ENCODE results near the gene APBA1. TPM values are rescaled to one million over a fixed set of nuclear protein-coding genes. Genes with fewer than 3 reads are reported as not detected.

Gene APBA1
- total and polyA plus RNA-seq, 3 experiments from 2014 or later, result 0.09 to 0.13 TPM; not detected in 1

DNA sequence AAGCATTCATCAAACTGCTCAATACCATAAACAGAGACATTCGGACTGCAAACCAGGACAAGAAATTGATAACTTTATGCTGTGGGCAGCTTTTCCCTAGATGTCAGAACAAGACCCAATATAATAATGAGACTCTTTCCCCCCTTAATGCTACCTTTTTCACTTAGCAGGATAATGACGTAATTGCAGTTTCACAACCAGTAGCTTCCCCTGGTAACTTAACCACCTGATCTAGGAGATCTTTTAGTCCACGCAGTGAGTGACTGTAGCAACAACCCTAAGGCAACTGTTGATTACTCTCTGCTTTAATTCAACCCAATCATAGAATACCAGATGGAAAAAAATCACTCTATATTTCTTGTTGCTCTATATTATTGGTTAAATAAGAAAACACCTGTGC lies 56.3 kb downstream of the APBA1 start:
- Mint-ChIP-seq H3K4me3 (no peak overlapping the region), H3K27me3 (peaks cover 1 to 17% of the 10 kb centered on the region in 2 donors), H3K27ac (no peak overlapping the region), H3K9me3 (peaks cover 0 to 2% (median 0%) of the 10 kb centered on the region in 5 donors), H3K36me3 (no peaks in the 10 kb centered on the region), H3K4me1 (no peaks in the 10 kb centered on the region)
- no peaks in the 10 kb centered on the region for H3K36me3 ChIP-seq (ENCODE audit: insufficient read depth, low read length)
- no peak overlapping the region for H3K4me3 ChIP-seq (ENCODE audit: low read length)
- ChIA-PET POLR2A (no interaction called here), CTCF (no interaction called here)
- H3K9me3 ChIP-seq (ENCODE audit: low read length), result no peaks in the 10 kb centered on the region
- no peaks in the 10 kb centered on the region for H3K27me3 ChIP-seq (ENCODE audit: insufficient read depth, low read length, poor library complexity, severe bottlenecking)
- no peak for DNase-seq
- no peak overlapping the region for H3K27ac ChIP-seq (ENCODE audit: low read depth, low read length)
- H3K4me1 ChIP-seq (ENCODE audit: insufficient read depth, low read length), result no peaks in the 10 kb centered on the region

- no peaks in the 10 kb centered on the region for H3K27me3 ChIP-seq (ENCODE audit: insufficient read depth, low read length, poor library complexity, severe bottlenecking)
- Mint-ChIP-seq H3K36me3 (no peaks in the 10 kb centered on the region), H3K27ac (no peak overlapping the region), H3K9me3 (peaks cover 0 to under 1% (median 0%) of the 10 kb centered on the region in 5 donors), H3K4me3 (no peak overlapping the region), H3K27me3 (peaks cover 1 to 12% of the 10 kb centered on the region in 2 donors), H3K4me1 (no peaks in the 10 kb centered on the region)
- no peaks in the 10 kb centered on the region for H3K4me1 ChIP-seq (ENCODE audit: insufficient read depth, low read length)
- no peak overlapping the region for H3K27ac ChIP-seq (ENCODE audit: low read depth, low read length)
- H3K4me3 ChIP-seq (ENCODE audit: low read length), result no peak overlapping the region
- H3K9me3 ChIP-seq (ENCODE audit: low read length), result no peaks in the 10 kb centered on the region
- ChIA-PET CTCF (no interaction called here), POLR2A (no interaction called here)
- H3K36me3 ChIP-seq (ENCODE audit: insufficient read depth, low read length), result no peaks in the 10 kb centered on the region
- DNase-seq, result no peak
Measured at GRCh38 chr9:69611221-69611620, 61.0 kb downstream of the APBA1 start.

GRCh38 chr9:69609156-69609555 lies 63.0 kb downstream of the APBA1 start:
- no peak for DNase-seq
- H3K27me3 ChIP-seq (ENCODE audit: insufficient read depth, low read length, poor library complexity, severe bottlenecking), result no peaks in the 10 kb centered on the region
- no peaks in the 10 kb centered on the region for H3K9me3 ChIP-seq (ENCODE audit: low read length)
- H3K27ac Mint-ChIP-seq, result no peak overlapping the region
- no peaks in the 10 kb centered on the region for H3K4me1 ChIP-seq (ENCODE audit: insufficient read depth, low read length)
- no peak overlapping the region for H3K4me3 ChIP-seq (ENCODE audit: low read length)
- ChIA-PET POLR2A (no interaction called here), CTCF (no interaction called here)
- H3K4me3 Mint-ChIP-seq, result no peak overlapping the region
- no peaks in the 10 kb centered on the region for H3K36me3 ChIP-seq (ENCODE audit: insufficient read depth, low read length)
- H3K27me3 Mint-ChIP-seq, result peaks cover 6 to 7% of the 10 kb centered on the region in 2 donors
- no peaks in the 10 kb centered on the region for H3K4me1 Mint-ChIP-seq
- no peak overlapping the region for H3K27ac ChIP-seq (ENCODE audit: low read depth, low read length)
- peaks cover 0 to 2% (median 0%) of the 10 kb centered on the region in 5 donors for H3K9me3 Mint-ChIP-seq
- H3K36me3 Mint-ChIP-seq, result no peaks in the 10 kb centered on the region

GRCh38 chr9:69606089-69606488 lies 66.1 kb downstream of the APBA1 start:
- POLR2A ChIA-PET, result no interaction called here
- peaks cover 0 to 2% (median 0%) of the 10 kb centered on the region in 5 donors for H3K9me3 Mint-ChIP-seq

DNA sequence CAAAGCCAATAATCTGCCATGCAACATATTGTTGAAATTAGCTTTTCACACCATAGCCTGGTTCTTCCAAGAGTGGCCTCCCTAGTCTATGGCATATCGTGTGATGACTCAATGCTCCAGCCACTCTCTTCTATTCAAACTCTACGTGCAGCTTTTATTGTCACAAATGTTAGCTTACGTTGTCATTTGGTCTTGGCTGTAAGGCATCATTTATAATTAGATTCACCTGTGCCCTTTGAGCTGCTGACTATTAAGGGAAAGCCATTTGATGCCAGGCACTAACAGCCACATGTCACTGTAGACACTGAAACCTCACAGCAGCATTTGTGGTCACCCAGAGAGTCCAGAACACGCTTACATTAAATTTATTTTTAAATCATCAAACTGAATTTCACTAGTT lies 66.8 kb downstream of the APBA1 start:
- Histone ChIP-seq H3K36me3 (ENCODE audit: insufficient read depth, low read length) (no peaks in the 10 kb centered on the region), H3K27ac (ENCODE audit: low read depth, low read length) (no peak overlapping the region), H3K4me1 (ENCODE audit: insufficient read depth, low read length) (no peaks in the 10 kb centered on the region), H3K9me3 (ENCODE audit: low read length) (no peaks in the 10 kb centered on the region), H3K4me3 (ENCODE audit: low read length) (no peak overlapping the region), H3K27me3 (ENCODE audit: insufficient read depth, low read length, poor library complexity, severe bottlenecking) (no peaks in the 10 kb centered on the region)
- H3K27ac Mint-ChIP-seq, result no peak overlapping the region
- no peak for DNase-seq
- ChIA-PET POLR2A (no interaction called here), CTCF (no interaction called here)
- no peak overlapping the region for H3K4me3 Mint-ChIP-seq
- no peaks in the 10 kb centered on the region for H3K36me3 Mint-ChIP-seq
- H3K27me3 Mint-ChIP-seq, result peaks cover 6% of the 10 kb centered on the region in 2 donors
- H3K4me1 Mint-ChIP-seq, result no peaks in the 10 kb centered on the region
- peaks cover 0 to 2% (median 0%) of the 10 kb centered on the region in 5 donors for H3K9me3 Mint-ChIP-seq

More at GRCh38 chr9:69606089-69606488, 66.1 kb downstream of the APBA1 start:
- no peaks in the 10 kb centered on the region for H3K36me3 Mint-ChIP-seq
- no peaks in the 10 kb centered on the region for H3K4me1 Mint-ChIP-seq
- H3K27ac Mint-ChIP-seq, result no peak overlapping the region
- Histone ChIP-seq H3K27ac (ENCODE audit: low read depth, low read length) (no peak overlapping the region), H3K27me3 (ENCODE audit: insufficient read depth, low read length, poor library complexity, severe bottlenecking) (no peaks in the 10 kb centered on the region), H3K36me3 (ENCODE audit: insufficient read depth, low read length) (no peaks in the 10 kb centered on the region), H3K4me3 (ENCODE audit: low read length) (no peak overlapping the region), H3K9me3 (ENCODE audit: low read length) (no peaks in the 10 kb centered on the region), H3K4me1 (ENCODE audit: insufficient read depth, low read length) (no peaks in the 10 kb centered on the region)
- no peak for DNase-seq
- H3K27me3 Mint-ChIP-seq, result peaks cover 5 to 9% of the 10 kb centered on the region in 2 donors
- CTCF ChIA-PET, result no interaction called here
- H3K4me3 Mint-ChIP-seq, result no peak overlapping the region

- H3K27ac Mint-ChIP-seq, result no peak overlapping the region
- no peak overlapping the region for H3K4me3 Mint-ChIP-seq
- Histone ChIP-seq H3K4me1 (ENCODE audit: insufficient read depth, low read length) (no peaks in the 10 kb centered on the region), H3K36me3 (ENCODE audit: insufficient read depth, low read length) (no peaks in the 10 kb centered on the region), H3K27me3 (ENCODE audit: insufficient read depth, low read length, poor library complexity, severe bottlenecking) (no peaks in the 10 kb centered on the region), H3K4me3 (ENCODE audit: low read length) (no peak overlapping the region), H3K27ac (ENCODE audit: low read depth, low read length) (no peak overlapping the region), H3K9me3 (ENCODE audit: low read length) (no peaks in the 10 kb centered on the region)
- H3K9me3 Mint-ChIP-seq, result peaks cover 0 to 2% (median 0%) of the 10 kb centered on the region in 5 donors
- H3K27me3 Mint-ChIP-seq, result peaks cover 7 to 8% of the 10 kb centered on the region in 2 donors
- no peaks in the 10 kb centered on the region for H3K4me1 Mint-ChIP-seq
- DNase-seq, result no peak
- H3K36me3 Mint-ChIP-seq, result no peaks in the 10 kb centered on the region
- ChIA-PET CTCF (no interaction called here), POLR2A (no interaction called here)
Measured at GRCh38 chr9:69604568-69605219, 67.5 kb downstream of the APBA1 start.

DNA sequence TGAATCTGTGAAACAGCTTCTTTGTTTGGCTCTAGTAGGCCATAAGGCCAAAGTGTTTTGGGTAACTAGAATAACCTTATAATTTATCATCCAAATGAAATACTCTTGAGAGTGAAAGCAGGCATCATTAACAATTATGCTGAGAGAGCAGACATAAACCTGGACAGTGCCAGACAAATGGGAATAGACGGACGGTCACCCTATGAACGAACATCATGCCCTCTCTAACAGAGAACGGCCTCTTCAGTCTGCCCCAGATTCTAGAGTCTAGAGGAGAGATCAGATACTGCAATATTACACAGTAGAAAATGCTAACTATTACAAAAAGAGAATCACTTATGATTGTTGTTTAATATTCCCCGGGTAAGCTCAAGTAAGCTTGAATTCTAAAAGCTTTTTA lies 68.5 kb downstream of the APBA1 start:
- no peaks in the 10 kb centered on the region for H3K4me1 ChIP-seq (ENCODE audit: insufficient read depth, low read length)
- no peaks in the 10 kb centered on the region for H3K9me3 ChIP-seq (ENCODE audit: low read length)
- Mint-ChIP-seq H3K27ac (no peak overlapping the region), H3K27me3 (peaks cover 10 to 13% of the 10 kb centered on the region in 2 donors), H3K9me3 (peaks cover 0 to 6% (median 0%) of the 10 kb centered on the region in 5 donors), H3K36me3 (no peaks in the 10 kb centered on the region), H3K4me1 (no peaks in the 10 kb centered on the region), H3K4me3 (no peak overlapping the region)
- no peaks in the 10 kb centered on the region for H3K27me3 ChIP-seq (ENCODE audit: insufficient read depth, low read length, poor library complexity, severe bottlenecking)
- no peak for DNase-seq
- ChIA-PET CTCF (no interaction called here), POLR2A (no interaction called here)
- no peaks in the 10 kb centered on the region for H3K36me3 ChIP-seq (ENCODE audit: insufficient read depth, low read length)
- H3K4me3 ChIP-seq (ENCODE audit: low read length), result no peak overlapping the region
- H3K27ac ChIP-seq (ENCODE audit: low read depth, low read length), result no peak overlapping the region

DNA sequence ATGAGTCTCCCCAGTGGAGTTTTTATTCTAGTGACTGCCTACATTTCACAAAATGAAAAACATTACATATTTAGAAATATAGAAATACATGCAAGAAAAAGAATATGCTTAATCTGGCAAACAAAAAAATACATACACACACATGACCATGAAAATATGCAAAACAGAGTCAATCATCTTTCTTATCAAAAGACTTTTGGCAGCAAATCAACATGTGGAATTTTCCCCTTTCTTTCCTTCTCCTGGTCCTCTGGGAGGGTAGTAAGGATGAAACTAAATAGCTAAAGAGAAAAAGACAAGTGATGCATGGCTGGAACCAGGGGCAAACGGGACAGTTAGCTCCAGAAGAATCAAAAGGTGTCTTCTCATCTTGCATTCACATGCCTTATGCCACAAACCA lies 69.4 kb downstream of the APBA1 start:
- Histone ChIP-seq H3K4me1 (ENCODE audit: insufficient read depth, low read length) (no peaks in the 10 kb centered on the region), H3K27ac (ENCODE audit: low read depth, low read length) (no peak overlapping the region), H3K9me3 (ENCODE audit: low read length) (no peaks in the 10 kb centered on the region), H3K4me3 (ENCODE audit: low read length) (no peak overlapping the region), H3K36me3 (ENCODE audit: insufficient read depth, low read length) (no peaks in the 10 kb centered on the region), H3K27me3 (ENCODE audit: insufficient read depth, low read length, poor library complexity, severe bottlenecking) (no peaks in the 10 kb centered on the region)
- Mint-ChIP-seq H3K4me1 (no peaks in the 10 kb centered on the region), H3K4me3 (no peak overlapping the region), H3K27me3 (peaks cover 10 to 13% of the 10 kb centered on the region in 2 donors), H3K9me3 (peaks cover 0 to 6% (median 0%) of the 10 kb centered on the region in 5 donors), H3K27ac (no peak overlapping the region), H3K36me3 (no peaks in the 10 kb centered on the region)
- CTCF ChIA-PET, result no interaction called here
- POLR2A ChIA-PET, result no interaction called here
- no peak for DNase-seq

Measured in CD8-positive, alpha-beta memory T cell (primary cell).